Esophagus squamous epithelium (tissue), 4 donors: Measurements from ENCODE around the gene SPINT1.
A peak's percentile ranks its signal among the peaks of the same experiment; 100 is the strongest.

ENCODE experiments used
- CTCF ChIP-seq, 6 experiments: fragments of 450-650 bp in 4 of 6; fragments of 200-600 bp in 2 of 6; sonication (generic) in 2 of 6; IDR thresholded peaks; one replicate each; pipeline ENCODE4 v1.5.1; 2016 to 2019; ENCODE audit warnings: antibody characterized with exemption in 6 of 6, mild to moderate bottlenecking in 4 of 6, moderate library complexity in 4 of 6
- POLR2A ChIP-seq, 4 donors: fragments of 450-650 bp; IDR thresholded peaks; one replicate each; pipeline ENCODE4 v1.6.1; 2017; ENCODE audit warnings: antibody characterized with exemption in 4 of 4, mild to moderate bottlenecking in 4 of 4, moderate library complexity in 3 of 4

GRCh38 chr15:40870716-40871115 is 26.9 kb downstream of the SPINT1 start:
- TF ChIP-seq CTCF (IDR thresholded peaks at IDR 0.05), result no peak
- TF ChIP-seq POLR2A (IDR thresholded peaks at IDR 0.05), result peak in 1 of 4 donors; percentile 14
